GM18909 (cell line): Measurements from ENCODE around the gene CACNA1I.

Source experiments
- ATAC-seq: cut with Tn5 transposase; IDR thresholded peaks from one replicate; pipeline ENCODE4 v1.9.1; 2021; ENCODE audit warnings: mild to moderate bottlenecking; ENCODE audit not compliant: unreplicated experiment, poor library complexity

Gene CACNA1I

DNA sequence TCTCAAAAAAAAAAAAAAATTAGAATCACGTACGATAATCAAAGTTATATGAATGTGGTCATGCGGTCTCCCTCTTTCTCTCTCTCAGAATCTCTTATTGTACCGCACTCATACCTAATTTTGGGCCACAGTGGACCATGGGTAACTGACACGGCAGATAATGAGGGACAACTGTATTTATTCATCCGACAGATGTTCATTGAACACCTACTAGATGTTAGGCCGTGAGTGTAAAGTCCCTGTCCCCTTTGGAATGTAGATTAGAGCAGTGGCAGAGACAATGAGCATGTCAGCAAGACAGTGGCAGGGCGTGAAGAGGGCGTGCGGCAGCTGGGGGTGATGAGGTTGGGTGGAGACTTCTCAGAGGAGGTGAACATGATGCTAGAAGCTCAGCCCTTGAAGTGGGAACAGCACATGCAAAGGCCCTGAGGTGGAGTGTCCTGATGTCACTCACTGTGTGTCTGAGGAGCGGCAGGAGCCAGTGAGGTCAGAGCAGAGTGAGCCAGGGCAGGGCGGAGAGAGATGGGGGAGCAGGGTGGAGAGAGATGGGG lies 25.1 kb downstream of the CACNA1I start:
- no peak for ATAC-seq

DNA sequence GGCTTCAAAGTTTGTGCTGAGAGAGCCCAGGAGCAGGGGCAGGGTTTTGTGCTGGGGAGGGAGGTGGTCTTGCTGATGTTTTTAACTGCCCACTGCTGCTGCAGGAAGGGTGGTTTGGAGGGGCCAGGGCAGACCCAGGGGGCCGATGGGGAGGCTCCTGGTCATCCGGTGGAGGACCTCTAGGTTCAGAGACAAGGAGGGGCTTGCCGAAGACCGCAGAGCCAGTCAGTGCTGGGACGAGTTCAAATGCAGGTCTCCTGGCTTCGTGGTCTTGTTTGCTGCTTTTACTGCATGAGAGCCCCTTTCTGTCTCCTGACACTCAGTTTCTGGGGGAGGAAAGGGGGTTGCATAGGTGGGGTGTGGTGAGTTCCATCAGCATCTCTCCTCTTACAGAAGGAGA lies 26.0 kb downstream of the CACNA1I start:
- ATAC-seq, result no peak

DNA sequence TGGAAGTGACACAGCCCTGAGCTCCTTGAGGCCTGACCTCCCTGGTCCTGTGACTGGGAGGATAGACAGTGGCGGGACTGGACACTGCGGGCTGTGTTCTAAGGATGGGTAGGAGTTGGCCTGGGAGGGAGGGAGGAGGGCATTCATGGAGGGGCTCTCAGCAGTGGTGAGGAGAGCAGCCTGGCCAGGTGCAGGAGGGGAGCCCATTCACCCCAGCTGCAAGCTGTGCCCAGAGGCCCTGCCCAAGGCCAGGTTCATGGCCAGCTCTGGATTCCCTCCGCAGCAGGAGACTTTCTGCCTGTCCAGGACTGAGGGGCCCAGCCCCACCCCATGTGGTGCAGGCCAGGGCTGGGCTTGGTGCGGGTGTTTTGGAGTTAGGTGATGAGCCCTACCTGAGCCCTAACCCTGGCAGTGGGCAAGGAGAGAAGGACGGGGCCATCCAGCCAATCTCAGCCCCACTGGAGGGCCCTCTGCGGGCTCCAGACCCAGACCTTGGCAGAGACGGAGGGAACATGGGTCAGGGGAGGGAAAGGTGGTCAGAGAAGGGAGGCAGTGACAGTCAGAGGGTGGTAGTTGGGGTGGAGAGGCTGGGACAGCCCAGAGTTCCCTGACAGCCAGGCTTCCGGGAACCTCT lies 26.8 kb downstream of the CACNA1I start:
- ATAC-seq, result no peak

DNA sequence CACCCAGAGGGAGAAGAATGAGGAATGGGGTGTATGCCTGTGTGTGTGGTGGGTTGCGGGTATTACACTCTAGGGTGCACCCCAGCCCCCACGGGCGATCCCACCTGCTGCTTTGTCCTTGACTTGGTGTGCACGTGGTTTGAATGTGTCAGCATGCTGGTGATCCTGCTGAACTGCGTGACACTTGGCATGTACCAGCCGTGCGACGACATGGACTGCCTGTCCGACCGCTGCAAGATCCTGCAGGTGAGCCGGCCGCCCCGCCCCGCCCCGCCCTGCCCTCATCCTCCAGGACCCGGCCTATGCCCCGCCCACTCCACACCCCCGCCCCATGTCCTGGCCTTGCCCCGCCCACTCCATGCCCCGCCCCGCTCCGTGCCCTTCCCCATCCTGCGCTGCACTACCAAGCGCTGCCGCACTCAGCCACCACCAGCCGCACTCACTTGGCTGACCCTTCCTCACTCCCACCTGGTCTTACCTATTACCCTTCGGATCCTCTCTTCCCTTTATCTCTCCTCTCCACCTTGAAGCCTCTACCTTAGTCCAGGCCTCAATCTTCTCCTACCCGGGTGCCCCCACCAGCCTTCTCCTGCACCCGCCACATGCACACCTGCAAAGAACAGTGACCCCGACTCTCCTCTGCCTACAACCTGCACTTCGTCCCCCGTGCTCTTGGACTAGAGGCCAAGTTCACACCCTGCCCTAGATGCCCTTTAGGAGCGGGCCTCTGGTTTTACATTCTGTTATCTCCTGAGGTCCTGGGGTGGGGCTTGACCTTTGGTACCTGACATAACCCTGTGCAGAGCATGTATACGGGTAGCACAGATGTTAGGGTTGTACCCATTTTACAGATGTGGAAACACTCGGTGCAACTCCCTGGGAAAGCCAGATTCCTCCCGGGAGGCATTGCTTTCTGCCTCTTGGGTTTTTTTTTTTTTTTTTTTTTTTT lies 27.7 kb downstream of the CACNA1I start:
- no peak for ATAC-seq

GRCh38 chr22:39600491-39601179 lies 30.1 kb downstream of the CACNA1I start:
- no peak for ATAC-seq

DNA sequence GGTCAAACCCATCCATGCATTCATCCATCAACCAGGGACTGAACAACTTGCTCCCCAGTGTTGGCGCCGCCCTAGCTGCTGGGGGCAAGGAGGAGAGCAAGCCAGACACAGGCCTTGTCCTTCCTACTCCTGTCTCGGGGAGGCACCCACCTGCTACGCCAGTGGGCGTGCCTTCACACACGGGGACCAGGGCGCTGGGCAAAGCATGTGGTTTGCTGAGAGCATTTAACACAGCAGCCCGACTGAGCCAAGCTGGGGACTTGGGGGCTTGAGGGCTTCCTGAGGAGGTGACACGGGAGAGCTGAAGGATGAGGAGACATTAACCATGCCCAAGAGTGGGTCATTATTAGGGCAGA lies 30.6 kb downstream of the CACNA1I start:
- no peak for ATAC-seq

GRCh38 chr22:39603345-39603744 lies 32.8 kb downstream of the CACNA1I start:
- no peak for ATAC-seq

- ATAC-seq, result no peak
Observed at GRCh38 chr22:39610246-39610645, 39.7 kb downstream of the CACNA1I start.

- no peak for ATAC-seq
Observed at GRCh38 chr22:39610766-39611165, 40.2 kb downstream of the CACNA1I start.

GRCh38 chr22:39611360-39611759 lies 40.8 kb downstream of the CACNA1I start:
- no peak for ATAC-seq

GRCh38 chr22:39612811-39613548 lies 42.4 kb downstream of the CACNA1I start:
- no peak for ATAC-seq

- no peak for ATAC-seq
Observed at GRCh38 chr22:39613549-39613921, 43.0 kb downstream of the CACNA1I start.

DNA sequence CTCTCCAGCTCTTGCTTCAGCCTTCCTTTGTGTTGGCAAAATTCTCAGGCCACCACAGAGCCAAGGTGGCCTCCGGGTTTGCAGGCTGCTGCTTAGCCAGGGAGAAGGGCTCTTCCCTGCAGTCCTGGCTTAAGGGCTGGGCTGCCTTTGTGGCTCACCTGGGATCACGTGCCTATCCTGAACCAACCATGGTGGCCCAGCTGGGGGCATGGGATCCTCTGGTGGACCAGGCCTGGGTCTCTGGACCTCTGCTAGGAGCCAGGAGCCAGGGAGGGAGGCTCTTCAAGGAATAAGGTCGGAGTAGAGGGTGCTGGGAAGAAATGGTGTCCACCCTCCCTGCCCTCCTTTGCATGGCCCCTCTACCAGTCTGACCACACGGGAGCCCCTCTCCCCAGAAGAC lies 43.9 kb downstream of the CACNA1I start:
- ATAC-seq, result no peak

GRCh38 chr22:39616051-39616450 lies 45.5 kb downstream of the CACNA1I start:
- no peak for ATAC-seq

DNA sequence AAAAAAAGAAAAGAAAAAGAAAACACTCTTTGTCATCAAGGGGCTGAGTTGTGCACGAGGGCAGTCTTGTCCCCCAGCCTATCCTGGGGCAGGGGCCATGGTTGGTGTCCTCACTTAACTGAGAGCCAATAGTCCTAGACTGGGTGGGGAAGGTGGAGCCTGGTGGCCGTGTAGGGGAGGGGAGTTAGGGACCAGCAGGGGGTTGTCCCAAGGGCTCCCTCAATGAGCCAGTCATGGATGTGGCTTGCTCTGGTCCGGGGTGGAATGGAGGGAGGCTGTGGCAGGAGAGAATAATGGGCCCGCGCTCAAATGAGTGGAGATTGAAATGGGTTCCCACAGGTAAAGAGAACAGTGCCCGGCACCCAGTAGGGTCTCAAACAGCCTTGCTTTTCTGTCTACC lies 46.2 kb downstream of the CACNA1I start:
- no peak for ATAC-seq

- ATAC-seq, result no peak
Observed at GRCh38 chr22:39617342-39617741, 46.8 kb downstream of the CACNA1I start.

DNA sequence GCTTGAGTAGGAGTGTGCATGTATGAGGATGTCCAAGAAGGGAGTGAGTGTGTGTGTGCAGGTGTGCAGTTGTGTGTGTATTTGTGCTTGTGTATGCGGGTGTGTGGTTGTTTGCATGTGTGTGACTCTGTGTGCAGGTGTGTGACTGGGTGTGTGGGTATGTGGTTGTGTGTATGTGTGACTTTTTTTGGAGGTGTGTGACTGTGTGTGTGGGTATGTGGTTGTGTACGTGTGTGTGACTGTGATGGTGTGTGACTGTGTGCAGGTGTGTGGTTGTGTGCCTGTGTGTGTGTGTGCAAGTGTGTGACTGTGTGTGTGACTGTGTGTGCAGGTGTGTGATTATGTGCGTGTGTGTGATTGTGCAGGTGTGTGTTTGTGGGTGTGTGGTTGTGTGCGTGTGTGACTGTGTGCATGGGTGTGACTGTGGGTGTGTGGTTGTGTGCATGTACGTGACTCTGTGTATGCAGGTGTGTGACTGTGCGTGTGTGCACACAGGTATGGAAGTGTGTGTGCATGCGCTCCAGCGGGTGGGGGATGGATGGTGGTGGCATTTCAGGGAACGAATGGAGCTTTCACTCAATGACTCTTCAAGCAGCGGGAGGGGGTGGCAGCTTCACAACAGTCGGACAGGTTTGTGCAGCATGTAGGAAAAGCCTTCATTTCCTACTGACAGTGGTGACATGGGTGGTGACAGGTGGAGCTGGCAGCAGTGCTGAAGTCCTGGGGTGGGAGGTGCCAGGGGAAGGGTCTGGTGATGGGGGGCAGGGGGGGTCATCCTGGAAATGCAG lies 47.6 kb downstream of the CACNA1I start:
- ATAC-seq, result no peak

DNA sequence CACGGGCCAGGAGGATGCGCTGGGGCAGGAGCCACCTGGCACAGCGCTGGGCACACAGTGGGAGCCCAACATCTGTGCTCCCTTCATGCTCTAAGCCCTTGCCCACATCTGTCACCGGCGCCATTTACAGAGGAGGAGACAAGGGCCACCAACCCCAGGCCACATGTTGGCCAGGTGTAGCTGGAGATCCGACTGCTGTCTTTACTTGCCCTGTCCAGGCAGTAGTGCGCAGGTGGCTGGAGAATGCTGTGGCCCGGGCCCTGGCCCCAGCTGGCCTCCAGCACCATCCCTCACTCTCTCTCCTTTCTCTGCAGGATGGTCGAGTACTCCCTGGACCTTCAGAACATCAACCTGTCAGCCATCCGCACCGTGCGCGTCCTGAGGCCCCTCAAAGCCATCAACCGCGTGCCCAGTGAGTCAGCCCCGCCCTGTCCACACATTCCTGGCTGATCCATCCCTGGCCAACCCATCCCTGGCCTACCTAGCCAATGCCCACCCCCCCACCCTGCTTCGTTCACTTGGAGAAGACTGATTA lies 48.5 kb downstream of the CACNA1I start:
- no peak for ATAC-seq
